Measurements from ENCODE around the gene CMSS1.

- TF ChIP-seq POLR2AphosphoS5 (IDR thresholded peaks at IDR 0.05; ENCODE audit: low read depth, low read length) (no peak), POLR2A (IDR thresholded peaks at IDR 0.05; ENCODE audit: low read depth, low read length) (no peak), TAF1 (IDR thresholded peaks at IDR 0.05; ENCODE audit: borderline replicate concordance, low read depth, low read length) (no peak)
Measured at GRCh38 chr3:100185847-100186246, 368.2 kb downstream of the CMSS1 start.
